DND-41 (cell line): Measurements from ENCODE around the gene KIF1C.

Experiments used
- CTCF ChIP-seq: IDR thresholded peaks from 2 replicates; pipeline ENCODE4 v1.5.1; 2012; ENCODE audit warnings: borderline replicate concordance, low read length, moderate library complexity, mild to moderate bottlenecking; ENCODE audit not compliant: poor library complexity, severe bottlenecking; ENCODE audit errors: extremely low read depth
- EZH2 ChIP-seq: IDR thresholded peaks from 3 replicates; pipeline ENCODE4 v1.6.1; 2012; ENCODE audit warnings: borderline replicate concordance, low read depth, mild to moderate bottlenecking, moderate library complexity, low read length, inconsistent platforms; ENCODE audit not compliant: severe bottlenecking

- TF ChIP-seq CTCF = no peak
- TF ChIP-seq EZH2 = no peak
Observed at GRCh38 chr17:5022171-5022711, 24.5 kb downstream of the KIF1C start.
